Measurements from ENCODE around the gene ARID4B. TPM values are rescaled to one million over a fixed set of nuclear protein-coding genes. Genes with fewer than 3 reads are reported as not detected.

Gene ARID4B
- total and polyA plus RNA-seq, 2 donors (not counting 1 experiment from before 2014, with no cell fraction given): 15.3 to 42.4 TPM

GRCh38 chr1:235149824-235150223 lies 178.2 kb downstream of the ARID4B start:
- no peak for TF ChIP-seq EZH2 (IDR thresholded peaks at IDR 0.05; ENCODE audit: low read length, missing control alignments)
- TF ChIP-seq, protein P1, sequence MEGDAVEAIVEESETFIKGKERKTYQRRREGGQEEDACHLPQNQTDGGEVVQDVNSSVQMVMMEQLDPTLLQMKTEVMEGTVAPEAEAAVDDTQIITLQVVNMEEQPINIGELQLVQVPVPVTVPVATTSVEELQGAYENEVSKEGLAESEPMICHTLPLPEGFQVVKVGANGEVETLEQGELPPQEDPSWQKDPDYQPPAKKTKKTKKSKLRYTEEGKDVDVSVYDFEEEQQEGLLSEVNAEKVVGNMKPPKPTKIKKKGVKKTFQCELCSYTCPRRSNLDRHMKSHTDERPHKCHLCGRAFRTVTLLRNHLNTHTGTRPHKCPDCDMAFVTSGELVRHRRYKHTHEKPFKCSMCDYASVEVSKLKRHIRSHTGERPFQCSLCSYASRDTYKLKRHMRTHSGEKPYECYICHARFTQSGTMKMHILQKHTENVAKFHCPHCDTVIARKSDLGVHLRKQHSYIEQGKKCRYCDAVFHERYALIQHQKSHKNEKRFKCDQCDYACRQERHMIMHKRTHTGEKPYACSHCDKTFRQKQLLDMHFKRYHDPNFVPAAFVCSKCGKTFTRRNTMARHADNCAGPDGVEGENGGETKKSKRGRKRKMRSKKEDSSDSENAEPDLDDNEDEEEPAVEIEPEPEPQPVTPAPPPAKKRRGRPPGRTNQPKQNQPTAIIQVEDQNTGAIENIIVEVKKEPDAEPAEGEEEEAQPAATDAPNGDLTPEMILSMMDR (conservative IDR thresholded peaks at IDR 0.05 in 1 of 2, IDR thresholded peaks at IDR 0.05 in 1 of 2; ENCODE audit: low read depth in 1 of 2, low read length in 2 of 2): no peak
- Histone ChIP-seq H3K4me2 (ENCODE audit: extremely low read depth, insufficient read depth, low read length) (no peak overlapping the region), H4K20me1 (ENCODE audit: control insufficient read depth, extremely low read depth, insufficient read depth, low read length) (no peaks in the 10 kb centered on the region), H3K9me3 (ENCODE audit: control insufficient read depth, insufficient read depth, low read depth, low read length) (no peaks in the 10 kb centered on the region), H3K79me2 (ENCODE audit: control insufficient read depth, insufficient read depth, low read length) (no peaks in the 10 kb centered on the region), H3K36me3 (ENCODE audit: control insufficient read depth, insufficient read depth, low read length) (peaks cover 12% of the 10 kb centered on the region), H3K27ac (ENCODE audit: insufficient read depth, low read length) (no peak overlapping the region), H3K27me3 (ENCODE audit: control insufficient read depth, insufficient read depth, low read length) (no peaks in the 10 kb centered on the region), H2AFZ (ENCODE audit: low read length) (no peak overlapping the region), H3K4me3 (replicated peaks in 1 of 4; ENCODE audit: control extremely low read depth in 1 of 4, insufficient read depth in 1 of 4, low read depth in 3 of 4, low read length in 4 of 4) (no peak overlapping the region), H3K4me1 (ENCODE audit: control insufficient read depth, extremely low read depth, insufficient read depth, low read length) (no peaks in the 10 kb centered on the region), H3K9ac (ENCODE audit: insufficient read depth, low read length) (no peak overlapping the region)
- DNase-seq (ENCODE audit: low read depth in 2 of 2): no peak

- H3K4me3 ChIP-seq (replicated peaks in 1 of 4; ENCODE audit: control extremely low read depth in 1 of 4, insufficient read depth in 1 of 4, low read depth in 3 of 4, low read length in 4 of 4): no peak overlapping the region
- no peaks in the 10 kb centered on the region for H3K27me3 ChIP-seq (ENCODE audit: control insufficient read depth, insufficient read depth, low read length)
- H3K27ac ChIP-seq (ENCODE audit: insufficient read depth, low read length): no peak overlapping the region
- H3K36me3 ChIP-seq (ENCODE audit: control insufficient read depth, insufficient read depth, low read length): peaks cover 16% of the 10 kb centered on the region
- H3K9ac ChIP-seq (ENCODE audit: insufficient read depth, low read length): no peak overlapping the region
- H3K4me2 ChIP-seq (ENCODE audit: extremely low read depth, insufficient read depth, low read length): no peak overlapping the region
- no peaks in the 10 kb centered on the region for H3K9me3 ChIP-seq (ENCODE audit: control insufficient read depth, insufficient read depth, low read depth, low read length)
- H3K79me2 ChIP-seq (ENCODE audit: control insufficient read depth, insufficient read depth, low read length): no peaks in the 10 kb centered on the region
- DNase-seq (ENCODE audit: low read depth in 2 of 2): no peak
- TF ChIP-seq, protein P1 (conservative IDR thresholded peaks at IDR 0.05 in 1 of 2, IDR thresholded peaks at IDR 0.05 in 1 of 2; ENCODE audit: low read depth in 1 of 2, low read length in 2 of 2): no peak
- TF ChIP-seq EZH2 (IDR thresholded peaks at IDR 0.05; ENCODE audit: low read length, missing control alignments): no peak
- H2AFZ ChIP-seq (ENCODE audit: low read length): no peak overlapping the region
- H3K4me1 ChIP-seq (ENCODE audit: control insufficient read depth, extremely low read depth, insufficient read depth, low read length): no peaks in the 10 kb centered on the region
- no peaks in the 10 kb centered on the region for H4K20me1 ChIP-seq (ENCODE audit: control insufficient read depth, extremely low read depth, insufficient read depth, low read length)
These were observed 180.7 kb downstream of the ARID4B start for GRCh38 chr1:235147269-235147668.

GRCh38 chr1:235145639-235146038 lies 182.3 kb downstream of the ARID4B start:
- Histone ChIP-seq H3K27ac (ENCODE audit: insufficient read depth, low read length) (no peak overlapping the region), H3K4me2 (ENCODE audit: extremely low read depth, insufficient read depth, low read length) (no peak overlapping the region), H3K9me3 (ENCODE audit: control insufficient read depth, insufficient read depth, low read depth, low read length) (no peaks in the 10 kb centered on the region), H3K27me3 (ENCODE audit: control insufficient read depth, insufficient read depth, low read length) (no peaks in the 10 kb centered on the region), H3K4me1 (ENCODE audit: control insufficient read depth, extremely low read depth, insufficient read depth, low read length) (no peaks in the 10 kb centered on the region), H4K20me1 (ENCODE audit: control insufficient read depth, extremely low read depth, insufficient read depth, low read length) (no peaks in the 10 kb centered on the region), H3K4me3 (replicated peaks in 1 of 4; ENCODE audit: control extremely low read depth in 1 of 4, insufficient read depth in 1 of 4, low read depth in 3 of 4, low read length in 4 of 4) (no peak overlapping the region), H3K9ac (ENCODE audit: insufficient read depth, low read length) (no peak overlapping the region), H2AFZ (ENCODE audit: low read length) (no peak overlapping the region), H3K36me3 (ENCODE audit: control insufficient read depth, insufficient read depth, low read length) (peaks cover 9% of the 10 kb centered on the region), H3K79me2 (ENCODE audit: control insufficient read depth, insufficient read depth, low read length) (no peaks in the 10 kb centered on the region)
- no peak for DNase-seq (ENCODE audit: low read depth in 2 of 2)
- TF ChIP-seq, protein P1 (conservative IDR thresholded peaks at IDR 0.05 in 1 of 2, IDR thresholded peaks at IDR 0.05 in 1 of 2; ENCODE audit: low read depth in 1 of 2, low read length in 2 of 2): no peak
- TF ChIP-seq EZH2 (IDR thresholded peaks at IDR 0.05; ENCODE audit: low read length, missing control alignments): no peak
